Chondrocyte (in vitro differentiated cells): ENCODE results near the gene EIPR1. TPM values are rescaled to one million over a fixed set of nuclear protein-coding genes. Genes with fewer than 3 reads are reported as not detected.
A peak's percentile ranks its signal among the peaks of the same experiment; 100 is the strongest.

Source experiments
- DNase-seq: peaks from one replicate; pipeline ENCODE4 v3.0.0; 2021; ENCODE audit warnings: mixed read lengths, low spot score
- H3K27ac Mint-ChIP-seq: one replicate; pipeline ENCODE4 v1.8.0; 2021; ENCODE audit warnings: mild to moderate bottlenecking, moderate library complexity, mixed read lengths; ENCODE audit not compliant: unreplicated experiment
- H3K27me3 Mint-ChIP-seq: 2 replicates; pipeline ENCODE4 v1.8.0; 2021; ENCODE audit warnings: low read depth, mixed read lengths
- H3K36me3 Mint-ChIP-seq: 2 replicates; pipeline ENCODE4 v1.8.0; 2021; ENCODE audit warnings: low read depth, mixed read lengths
- H3K4me1 Mint-ChIP-seq: 2 replicates; pipeline ENCODE4 v1.8.0; 2021; ENCODE audit warnings: low read depth, mild to moderate bottlenecking, mixed read lengths
- H3K4me3 Mint-ChIP-seq: one replicate; pipeline ENCODE4 v1.8.0; 2021; ENCODE audit warnings: mild to moderate bottlenecking, moderate library complexity, mixed read lengths; ENCODE audit not compliant: unreplicated experiment
- H3K9me3 Mint-ChIP-seq: 2 replicates; pipeline ENCODE4 v1.8.0; 2021; ENCODE audit warnings: low read depth, mixed read lengths
- total RNA-seq: library from RNA; stranded (reverse); gene quantifications from 3 replicates; pipeline ENCODE4 v1.2.1, GENCODE V29; 2021
- TF ChIP-seq, protein P1 (sequence below): fragments of 200-600 bp; sonication (generic); IDR thresholded peaks from 2 replicates; pipeline ENCODE4 v1.5.0; 2021; ENCODE audit warnings: antibody characterized with exemption, mild to moderate bottlenecking, moderate library complexity

EIPR1 gene
- total RNA-seq, 1 donor from 2014 or later, result 18.2 TPM

DNA sequence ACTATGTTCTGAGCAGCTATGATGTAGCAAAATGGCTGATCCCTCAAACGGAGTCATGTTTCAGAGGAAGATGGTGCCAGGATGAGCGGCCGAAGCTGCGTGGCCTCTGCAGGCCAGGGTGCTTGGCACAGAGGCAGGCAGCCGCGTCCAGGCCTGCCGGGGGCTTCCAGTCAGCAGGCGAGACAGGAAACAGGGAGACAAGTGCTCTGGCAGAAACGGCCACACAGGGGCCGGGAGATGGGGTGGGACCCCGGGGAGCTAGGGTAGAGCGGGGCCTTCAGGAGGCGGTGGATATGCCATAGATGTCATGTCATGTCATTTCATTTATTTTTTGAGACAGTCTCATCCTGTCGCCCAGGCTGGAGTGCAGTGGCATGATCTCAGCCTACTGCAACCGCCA lies 50.7 kb downstream of the EIPR1 start:
- H3K36me3 Mint-ChIP-seq, result peaks cover 12% of the 10 kb centered on the region
- no peak overlapping the region for H3K4me3 Mint-ChIP-seq
- no peaks in the 10 kb centered on the region for H3K4me1 Mint-ChIP-seq
- H3K9me3 Mint-ChIP-seq, result no peaks in the 10 kb centered on the region
- H3K27me3 Mint-ChIP-seq, result no peaks in the 10 kb centered on the region
- no peak for DNase-seq
- TF ChIP-seq, protein P1, sequence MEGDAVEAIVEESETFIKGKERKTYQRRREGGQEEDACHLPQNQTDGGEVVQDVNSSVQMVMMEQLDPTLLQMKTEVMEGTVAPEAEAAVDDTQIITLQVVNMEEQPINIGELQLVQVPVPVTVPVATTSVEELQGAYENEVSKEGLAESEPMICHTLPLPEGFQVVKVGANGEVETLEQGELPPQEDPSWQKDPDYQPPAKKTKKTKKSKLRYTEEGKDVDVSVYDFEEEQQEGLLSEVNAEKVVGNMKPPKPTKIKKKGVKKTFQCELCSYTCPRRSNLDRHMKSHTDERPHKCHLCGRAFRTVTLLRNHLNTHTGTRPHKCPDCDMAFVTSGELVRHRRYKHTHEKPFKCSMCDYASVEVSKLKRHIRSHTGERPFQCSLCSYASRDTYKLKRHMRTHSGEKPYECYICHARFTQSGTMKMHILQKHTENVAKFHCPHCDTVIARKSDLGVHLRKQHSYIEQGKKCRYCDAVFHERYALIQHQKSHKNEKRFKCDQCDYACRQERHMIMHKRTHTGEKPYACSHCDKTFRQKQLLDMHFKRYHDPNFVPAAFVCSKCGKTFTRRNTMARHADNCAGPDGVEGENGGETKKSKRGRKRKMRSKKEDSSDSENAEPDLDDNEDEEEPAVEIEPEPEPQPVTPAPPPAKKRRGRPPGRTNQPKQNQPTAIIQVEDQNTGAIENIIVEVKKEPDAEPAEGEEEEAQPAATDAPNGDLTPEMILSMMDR, result no peak
- H3K27ac Mint-ChIP-seq, result no peak overlapping the region

GRCh38 chr2:3326182-3326537 lies 51.5 kb downstream of the EIPR1 start:
- TF ChIP-seq, protein P1, result no peak
- Mint-ChIP-seq H3K4me1 (no peaks in the 10 kb centered on the region), H3K4me3 (no peak overlapping the region), H3K36me3 (peaks cover 12% of the 10 kb centered on the region), H3K27ac (no peak overlapping the region), H3K9me3 (no peaks in the 10 kb centered on the region), H3K27me3 (no peaks in the 10 kb centered on the region)
- DNase-seq, result peak; percentile 57

GRCh38 chr2:3325458-3326181 lies 52.0 kb downstream of the EIPR1 start:
- H3K4me3 Mint-ChIP-seq, result no peak overlapping the region
- H3K4me1 Mint-ChIP-seq, result no peaks in the 10 kb centered on the region
- H3K9me3 Mint-ChIP-seq, result no peaks in the 10 kb centered on the region

DNA sequence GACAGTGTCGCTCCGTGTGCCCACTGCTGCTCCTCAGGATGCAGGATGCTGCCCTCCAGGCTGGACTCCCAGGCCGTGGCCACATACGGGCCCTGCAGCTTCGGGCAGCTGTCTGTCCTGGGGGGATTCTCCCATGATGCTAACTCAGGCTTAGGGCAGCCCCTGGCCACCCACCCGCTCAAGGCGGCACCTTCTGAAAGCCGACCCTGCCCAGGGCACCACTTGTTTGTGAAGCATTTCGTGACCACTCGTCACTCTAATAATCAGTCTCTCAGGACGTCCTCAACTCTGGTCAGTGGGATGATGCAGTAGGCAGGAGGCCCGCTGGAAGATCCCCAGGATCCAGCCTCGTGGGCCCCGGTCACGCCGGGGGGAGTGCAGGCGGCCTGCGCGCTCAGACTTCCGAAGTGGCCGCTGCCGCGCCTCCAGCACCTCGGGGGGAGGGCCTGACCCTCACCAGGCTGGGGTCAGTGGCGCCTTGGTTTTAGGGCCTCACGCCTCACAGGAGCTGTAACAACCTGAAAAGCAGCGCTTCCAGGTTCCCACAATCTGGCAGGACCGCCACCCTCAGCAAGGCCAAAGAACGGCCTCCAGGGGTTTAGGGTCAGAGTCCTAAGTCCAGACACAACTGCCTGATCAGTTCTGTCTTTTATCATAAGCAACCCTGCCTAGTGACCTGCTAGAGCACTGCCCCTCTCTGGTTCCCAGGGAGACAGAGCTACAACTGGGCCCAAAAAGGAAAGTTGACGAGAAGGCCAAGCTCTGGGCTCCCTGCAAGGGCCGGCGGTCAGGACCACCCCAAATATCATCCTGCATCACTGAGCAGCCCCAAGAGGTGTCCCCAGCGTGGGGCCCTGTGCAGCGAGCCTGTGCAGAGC lies 53.0 kb downstream of the EIPR1 start:
- DNase-seq, result no peak
- Mint-ChIP-seq H3K4me3 (no peak overlapping the region), H3K9me3 (no peaks in the 10 kb centered on the region), H3K36me3 (no peaks in the 10 kb centered on the region), H3K4me1 (no peaks in the 10 kb centered on the region), H3K27me3 (no peaks in the 10 kb centered on the region), H3K27ac (no peak overlapping the region)
- TF ChIP-seq, protein P1, result no peak

More at GRCh38 chr2:3325458-3326181, 52.0 kb downstream of the EIPR1 start:
- H3K27ac Mint-ChIP-seq, result no peak overlapping the region
- TF ChIP-seq, protein P1, result no peak
- no peaks in the 10 kb centered on the region for H3K27me3 Mint-ChIP-seq
- DNase-seq, result peak; percentile 83
- H3K36me3 Mint-ChIP-seq, result peaks cover 6% of the 10 kb centered on the region

DNA sequence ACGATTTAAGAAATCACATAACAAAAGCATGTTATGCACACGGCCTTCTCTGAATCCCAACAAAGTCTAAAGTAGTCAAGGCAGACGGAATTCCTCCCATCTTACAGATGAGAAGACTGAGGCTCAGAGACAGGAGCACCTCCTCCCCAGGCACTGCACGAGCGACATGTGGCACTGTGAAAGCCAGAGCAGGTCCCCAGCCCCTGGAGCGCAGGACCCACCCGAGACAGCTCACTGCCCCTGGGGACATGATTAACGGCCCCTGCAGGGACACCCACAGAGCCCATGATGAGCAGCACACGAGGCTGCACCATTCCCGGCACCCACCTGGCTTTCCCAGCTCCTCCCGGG lies 53.6 kb downstream of the EIPR1 start:
- H3K4me1 Mint-ChIP-seq, result no peaks in the 10 kb centered on the region
- no peaks in the 10 kb centered on the region for H3K27me3 Mint-ChIP-seq
- H3K27ac Mint-ChIP-seq, result no peak overlapping the region
- TF ChIP-seq, protein P1, result no peak
- H3K4me3 Mint-ChIP-seq, result no peak overlapping the region
- DNase-seq, result no peak
- no peaks in the 10 kb centered on the region for H3K9me3 Mint-ChIP-seq
- H3K36me3 Mint-ChIP-seq, result no peaks in the 10 kb centered on the region
